HG03060 (cell line): ENCODE data around the gene SLX1A.
A peak's percentile ranks its signal among the peaks of the same experiment; 100 is the strongest.
"Not testable (repeated sequence)": the region's sequence is repeated elsewhere in the genome, so short reads cannot be mapped to it uniquely, and the experiment has no call there.

Source experiments
- ATAC-seq: cut with Tn5 transposase; IDR thresholded peaks from one replicate; pipeline ENCODE4 v1.9.1; 2021; ENCODE audit warnings: low read depth, moderate number of reproducible peaks; ENCODE audit not compliant: unreplicated experiment

The SLX1A gene

GRCh38 chr16:30183233-30184095 lies 10.2 kb upstream of the SLX1A start, which contains the start of gene CORO1A:
TSS of gene CORO1A (plus strand) at chr16:30183602. CDS start at chr16:30185210, 1,608 bp downstream.
- ATAC-seq: no peak

GRCh38 chr16:30184096-30184890 lies 9.4 kb upstream of the SLX1A start:
- ATAC-seq: no peak

DNA sequence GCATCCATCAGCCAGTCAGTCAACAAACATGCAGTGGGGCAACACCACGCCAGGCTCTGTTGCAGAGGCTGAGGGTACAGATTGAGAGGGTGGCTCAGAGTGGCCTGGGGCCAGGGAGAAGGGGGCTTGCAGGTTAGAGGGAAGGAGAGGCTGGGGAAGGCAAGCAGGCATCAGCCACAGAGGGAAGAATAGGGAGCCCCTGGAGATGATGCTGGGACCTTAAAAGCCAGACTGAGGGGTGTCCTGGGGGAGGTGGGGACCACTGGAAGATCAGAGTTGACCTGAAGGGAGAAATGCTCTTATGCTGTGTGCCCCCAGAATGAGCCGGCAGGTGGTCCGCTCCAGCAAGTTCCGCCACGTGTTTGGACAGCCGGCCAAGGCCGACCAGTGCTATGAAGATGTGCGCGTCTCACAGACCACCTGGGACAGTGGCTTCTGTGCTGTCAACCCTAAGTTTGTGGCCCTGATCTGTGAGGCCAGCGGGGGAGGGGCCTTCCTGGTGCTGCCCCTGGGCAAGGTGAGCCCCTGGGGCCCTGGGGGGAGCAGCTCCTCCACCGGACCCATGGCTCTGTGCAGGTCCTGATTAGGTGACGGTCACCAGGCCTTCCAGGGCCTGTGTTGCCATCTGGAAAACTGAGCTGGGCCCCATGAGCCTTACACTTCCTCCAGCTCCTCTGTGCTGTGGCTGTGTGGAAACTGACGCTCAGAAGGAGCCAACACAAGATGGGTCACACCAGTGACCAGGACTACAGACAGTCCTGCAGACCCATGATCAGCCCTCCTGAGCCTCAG lies 8.6 kb upstream of the SLX1A start:
- no peak for ATAC-seq

GRCh38 chr16:30185683-30186421 lies 7.8 kb upstream of the SLX1A start:
- ATAC-seq: peak; percentile 32

DNA sequence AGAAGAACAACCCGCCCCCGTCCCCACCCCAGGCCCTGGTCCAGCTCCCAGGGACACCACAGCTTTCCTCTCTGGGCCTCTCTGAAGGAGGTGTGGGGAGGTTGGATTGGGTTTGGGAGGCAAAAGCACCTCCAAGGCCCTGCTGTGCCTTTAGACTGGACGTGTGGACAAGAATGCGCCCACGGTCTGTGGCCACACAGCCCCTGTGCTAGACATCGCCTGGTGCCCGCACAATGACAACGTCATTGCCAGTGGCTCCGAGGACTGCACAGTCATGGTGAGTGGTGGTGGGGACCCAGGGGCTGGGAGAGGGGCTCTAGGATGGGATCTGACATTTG lies 7.3 kb upstream of the SLX1A start:
- ATAC-seq: no peak

GRCh38 chr16:30186782-30187555 lies 6.7 kb upstream of the SLX1A start:
- no peak for ATAC-seq

GRCh38 chr16:30187556-30187865 lies 6.2 kb upstream of the SLX1A start:
- ATAC-seq: no peak

GRCh38 chr16:30187971-30188561 lies 5.6 kb upstream of the SLX1A start:
- ATAC-seq: no peak

DNA sequence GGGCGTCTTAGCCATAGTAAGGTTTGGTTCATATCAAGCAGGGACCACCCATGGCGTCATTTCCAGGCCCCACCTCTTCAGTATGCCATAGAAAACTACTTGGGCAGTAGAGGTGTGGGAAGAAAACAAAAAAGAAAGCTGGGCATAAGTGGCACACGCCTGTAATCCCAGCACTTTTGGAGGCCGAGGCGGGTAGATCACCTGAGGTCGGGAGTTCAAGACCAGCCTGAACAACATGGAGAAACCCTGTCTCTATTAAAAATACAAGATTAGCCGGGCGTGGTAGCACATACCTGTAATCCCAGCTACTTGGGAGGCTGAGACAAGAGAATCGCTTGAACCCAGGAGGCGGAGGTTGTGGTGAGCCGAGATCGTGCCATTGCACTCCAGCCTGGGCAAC lies 2.5 kb upstream of the SLX1A start:
- not testable (repeated sequence) for ATAC-seq

- not testable (repeated sequence) for ATAC-seq
Observed at GRCh38 chr16:30193098-30193497, 577 bp upstream of the SLX1A start.

- peak; percentile 5 for ATAC-seq
Observed at GRCh38 chr16:30194172-30194925, 674 bp downstream of the SLX1A start.

DNA sequence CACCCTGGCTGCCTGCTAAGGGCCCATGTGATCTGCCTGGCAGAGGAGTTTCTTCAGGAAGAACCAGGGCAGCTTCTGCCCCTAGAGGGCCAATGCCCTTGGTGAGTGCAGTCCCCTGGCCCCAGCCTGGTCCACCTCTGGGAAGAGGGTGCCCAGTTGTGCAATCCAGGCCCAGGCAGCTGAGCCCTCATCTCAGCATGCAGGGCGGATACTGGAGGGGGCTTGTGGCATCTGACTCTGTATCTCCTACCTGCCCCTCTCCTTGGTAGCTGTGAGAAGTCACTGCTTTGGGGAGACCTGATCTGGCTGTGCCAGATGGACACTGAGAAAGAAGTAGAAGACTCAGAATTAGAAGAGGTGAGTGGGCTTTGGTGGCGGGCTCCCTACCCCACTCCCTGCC lies 3.3 kb downstream of the SLX1A start:
- ATAC-seq: not testable (repeated sequence)

DNA sequence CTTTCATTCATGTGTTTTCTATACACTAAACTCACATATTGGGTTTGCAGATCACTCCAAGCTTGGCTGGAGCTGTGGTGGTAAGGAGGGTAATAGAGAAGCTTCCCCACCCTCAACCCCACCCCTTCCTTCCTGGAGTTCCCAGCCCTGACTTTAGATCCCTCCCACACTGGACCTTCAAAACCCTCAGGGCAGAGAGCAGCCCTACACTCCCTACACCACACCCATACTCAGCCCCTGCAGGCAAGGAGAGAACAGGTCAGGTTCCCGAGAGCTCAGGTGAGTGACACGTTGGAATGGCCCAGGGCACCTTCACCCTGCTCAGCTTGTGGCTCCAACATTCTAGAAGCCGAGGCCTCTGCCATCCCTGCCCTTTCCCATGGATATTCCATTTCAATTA lies 5.4 kb downstream of the SLX1A start, which contains the start of gene SULT1A3:
Gene SULT1A3, plus strand, starts transcription at position 207 of the 400 bp plus-strand sequence. CDS start 1,474 bp downstream, outside the sequence.
- ATAC-seq: not testable (repeated sequence)

- not testable (repeated sequence) for ATAC-seq
Observed at GRCh38 chr16:30199608-30200343, 6.1 kb downstream of the SLX1A start.

DNA sequence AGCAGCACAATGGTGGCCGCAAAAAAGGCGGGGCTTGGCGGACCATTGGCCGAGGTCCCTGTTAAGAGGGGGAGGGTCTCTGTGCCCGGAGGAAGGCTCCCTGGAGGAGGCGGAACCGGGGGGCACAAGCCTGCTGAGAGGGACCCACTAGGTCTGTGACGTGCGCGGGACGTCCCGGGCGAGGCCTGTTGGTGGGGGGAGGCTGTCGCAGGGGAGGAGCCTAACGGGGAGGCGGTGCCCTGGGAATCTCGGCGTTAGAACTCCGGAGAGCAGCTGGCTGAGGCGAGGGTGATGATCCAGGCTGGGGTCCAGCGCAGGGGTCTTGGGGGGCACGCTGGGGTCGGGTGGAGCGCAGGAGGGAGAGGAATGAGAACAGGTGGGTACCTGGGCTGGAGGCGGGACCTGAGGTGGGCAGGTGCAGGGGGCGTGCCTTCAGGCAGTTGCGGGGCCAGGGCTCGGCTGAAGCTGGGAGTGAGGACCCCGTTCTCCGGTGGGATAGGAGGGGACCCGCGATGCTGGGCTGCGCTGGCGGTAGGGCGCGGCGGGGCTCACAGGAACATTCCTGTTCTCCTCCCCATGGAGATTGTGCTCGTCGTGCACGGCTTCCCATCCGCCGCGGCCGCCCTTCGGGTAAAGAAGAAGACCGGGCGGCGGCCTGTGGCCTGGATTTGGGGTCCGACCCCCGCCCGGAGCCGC lies 12.0 kb downstream of the SLX1A start:
- not testable (repeated sequence) for ATAC-seq

DNA sequence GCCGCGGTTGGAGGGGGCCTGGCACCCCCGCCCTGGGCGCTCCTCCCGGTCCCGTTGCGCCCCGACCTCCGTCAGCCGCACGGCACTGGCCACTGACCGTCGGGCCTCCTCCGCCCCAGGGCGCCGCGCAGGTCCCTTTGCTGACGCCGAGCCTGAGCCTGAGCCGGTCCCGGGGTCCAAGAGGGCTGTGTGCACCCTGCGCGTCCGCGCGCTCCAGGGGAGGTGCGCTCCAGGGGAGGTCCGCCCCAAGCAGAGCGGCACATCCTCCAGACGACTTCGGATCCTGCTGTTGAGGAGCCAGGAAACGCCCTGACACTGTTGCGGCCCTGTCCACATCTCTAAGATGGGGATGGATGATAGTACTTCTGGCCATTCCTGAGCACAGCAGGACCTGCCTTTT lies 12.6 kb downstream of the SLX1A start:
- not testable (repeated sequence) for ATAC-seq
